NB4 (cell line): ENCODE data around the gene ALS2CL.

Source experiments
- DNase-seq: peaks from one replicate; pipeline ENCODE4 v3.0.0; 2010; ENCODE audit warnings: low read depth
- H3K4me3 ChIP-seq: one replicate; pipeline ENCODE4 v1.5.1; 2011; ENCODE audit warnings: mild to moderate bottlenecking, low read depth, low read length, moderate library complexity
- MYC ChIP-seq: IDR thresholded peaks from 2 replicates; pipeline ENCODE4 v1.6.1; 2011; ENCODE audit warnings: low read depth, low read length
- POLR2A ChIP-seq: IDR thresholded peaks from 2 replicates; pipeline ENCODE4 v1.6.1; 2011; ENCODE audit warnings: mild to moderate bottlenecking; ENCODE audit not compliant: insufficient read length; ENCODE audit errors: extremely low read depth
- TF ChIP-seq, protein P1 (sequence below): IDR thresholded peaks from 2 replicates; pipeline ENCODE4 v1.6.1; 2011; ENCODE audit warnings: low read depth, low read length
- TF ChIP-seq, protein P2 (sequence below): IDR thresholded peaks from one replicate; pipeline ENCODE4 v1.5.1; 2012; ENCODE audit warnings: low read depth, low read length

The ALS2CL gene

DNA sequence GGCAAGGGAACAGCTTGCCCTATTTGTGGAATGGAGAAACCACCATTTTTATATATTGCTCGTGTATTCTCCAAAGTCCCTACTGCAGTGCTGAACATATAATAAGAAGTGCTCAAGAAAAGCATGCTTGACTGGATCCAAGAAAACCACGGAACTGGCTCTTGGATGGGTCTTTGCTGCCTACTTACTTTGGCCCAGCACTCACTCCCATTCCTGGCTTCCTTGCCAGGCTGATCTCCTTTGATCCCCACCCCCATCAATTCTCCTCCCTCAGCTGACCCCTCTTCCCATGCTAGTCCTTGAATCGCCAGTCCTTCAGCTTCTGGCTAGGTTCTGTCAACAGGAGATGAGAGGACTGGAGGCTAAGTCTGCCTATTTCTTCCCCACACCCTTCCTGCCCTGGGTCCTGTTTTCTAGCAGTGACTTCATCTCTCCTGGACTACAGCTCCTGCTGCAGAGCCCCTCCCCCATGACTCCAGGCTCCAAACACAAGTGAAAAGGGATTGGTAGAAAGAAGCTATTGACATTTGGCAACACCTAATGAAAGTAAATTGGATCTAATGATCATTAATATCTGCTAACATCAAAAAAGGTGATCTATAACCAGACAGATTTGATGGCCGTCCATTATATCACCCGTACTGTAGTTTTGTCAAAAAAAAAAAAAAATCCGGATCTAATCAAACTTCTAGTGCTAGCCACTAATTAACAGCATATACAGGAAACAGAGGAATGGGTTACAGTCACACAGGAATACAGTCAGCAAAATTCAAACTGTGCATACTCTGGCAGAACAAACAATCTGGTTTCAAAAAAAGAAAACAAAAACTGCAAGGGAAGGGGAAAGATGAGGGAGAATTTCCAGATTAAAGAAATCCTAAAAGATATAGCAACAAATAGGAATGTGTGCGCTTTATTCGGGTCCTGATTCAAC, 73.4 kb downstream of the ALS2CL start:
- TF ChIP-seq, protein P1, sequence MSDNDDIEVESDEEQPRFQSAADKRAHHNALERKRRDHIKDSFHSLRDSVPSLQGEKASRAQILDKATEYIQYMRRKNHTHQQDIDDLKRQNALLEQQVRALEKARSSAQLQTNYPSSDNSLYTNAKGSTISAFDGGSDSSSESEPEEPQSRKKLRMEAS, result no peak
- TF ChIP-seq, protein P2, sequence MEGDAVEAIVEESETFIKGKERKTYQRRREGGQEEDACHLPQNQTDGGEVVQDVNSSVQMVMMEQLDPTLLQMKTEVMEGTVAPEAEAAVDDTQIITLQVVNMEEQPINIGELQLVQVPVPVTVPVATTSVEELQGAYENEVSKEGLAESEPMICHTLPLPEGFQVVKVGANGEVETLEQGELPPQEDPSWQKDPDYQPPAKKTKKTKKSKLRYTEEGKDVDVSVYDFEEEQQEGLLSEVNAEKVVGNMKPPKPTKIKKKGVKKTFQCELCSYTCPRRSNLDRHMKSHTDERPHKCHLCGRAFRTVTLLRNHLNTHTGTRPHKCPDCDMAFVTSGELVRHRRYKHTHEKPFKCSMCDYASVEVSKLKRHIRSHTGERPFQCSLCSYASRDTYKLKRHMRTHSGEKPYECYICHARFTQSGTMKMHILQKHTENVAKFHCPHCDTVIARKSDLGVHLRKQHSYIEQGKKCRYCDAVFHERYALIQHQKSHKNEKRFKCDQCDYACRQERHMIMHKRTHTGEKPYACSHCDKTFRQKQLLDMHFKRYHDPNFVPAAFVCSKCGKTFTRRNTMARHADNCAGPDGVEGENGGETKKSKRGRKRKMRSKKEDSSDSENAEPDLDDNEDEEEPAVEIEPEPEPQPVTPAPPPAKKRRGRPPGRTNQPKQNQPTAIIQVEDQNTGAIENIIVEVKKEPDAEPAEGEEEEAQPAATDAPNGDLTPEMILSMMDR, result no peak
- no peak for TF ChIP-seq MYC
- no peak for TF ChIP-seq POLR2A
- DNase-seq, result no peak
- no peak overlapping the region for H3K4me3 ChIP-seq
